B cell (primary cell): Measurements from ENCODE around the gene SLC37A1. TPM values are rescaled to one million over a fixed set of nuclear protein-coding genes. Genes with fewer than 3 reads are reported as not detected.

ENCODE experiments used
- ATAC-seq: fragments of 200-7000 bp; cut with Tn5 transposase; one replicate; pipeline ENCODE4 v1.10.0; 2021; ENCODE audit warnings: low read depth, mild to moderate bottlenecking, moderate number of reproducible peaks, moderate library complexity
- CTCF ChIA-PET: fragments of 350-600 bp; sonication (Branson Sonifier 250); formaldehyde crosslinking; loops from one replicate; lab custom pipeline; 2021; ENCODE audit warnings: antibody characterized with exemption, inconsistent platforms; lab: Charles Lee
- POLR2A ChIA-PET: fragments of 350-600 bp; sonication (Branson Sonifier 250); formaldehyde crosslinking; loops from one replicate; lab custom pipeline; 2021; ENCODE audit warnings: antibody characterized with exemption; lab: Charles Lee
- DNase-seq: peaks from one replicate; pipeline ENCODE4 v3.0.0; 2013
- H2AFZ ChIP-seq: 2 replicates; pipeline ENCODE4 v1.6.1; 2012; ENCODE audit warnings: mild to moderate bottlenecking, low read depth, low read length; ENCODE audit not compliant: insufficient read depth, poor library complexity, severe bottlenecking
- H3K27ac ChIP-seq, 2 donors: 1 replicate in 1 of 2; 2 replicates in 1 of 2; pipeline ENCODE4 v1.5.1; 2012 to 2013; ENCODE audit warnings: low read length in 2 of 2, mild to moderate bottlenecking in 2 of 2, moderate library complexity in 1 of 2
- H3K27me3 ChIP-seq, 4 experiments: fragments of 200-600 bp in 1 of 4; sonication (generic) in 1 of 4; replicated peaks in 1 of 4; 1 replicate in 2 of 4; 2 replicates in 2 of 4; pipeline versions ENCODE4 v1.6.1 to v1.7.0; 2013 to 2016; ENCODE audit warnings: low read length in 3 of 4, mild to moderate bottlenecking in 2 of 4, mixed read lengths in 1 of 4, moderate library complexity in 1 of 4; ENCODE audit not compliant: insufficient read depth in 4 of 4, control insufficient read depth in 3 of 4; ENCODE audit errors: control extremely low read depth in 1 of 4
- H3K36me3 ChIP-seq, 2 experiments: replicated peaks in 1 of 2; 1 replicate in 1 of 2; 2 replicates in 1 of 2; pipeline versions ENCODE4 v1.6.1 to v1.7.1; 2013; ENCODE audit warnings: low read length in 1 of 2; ENCODE audit not compliant: insufficient read depth in 2 of 2, control insufficient read depth in 1 of 2; ENCODE audit errors: control extremely low read depth in 1 of 2, extremely low read depth in 1 of 2
- H3K4me1 ChIP-seq, 2 donors: fragments of 200-600 bp in 1 of 2; sonication (generic) in 1 of 2; 1 replicate in 1 of 2; 2 replicates in 1 of 2; pipeline versions ENCODE4 v1.5.1 to v1.6.1; 2013 to 2017; ENCODE audit warnings: low read length in 2 of 2; ENCODE audit not compliant: control insufficient read depth in 2 of 2, insufficient read depth in 2 of 2
- H3K4me2 ChIP-seq: replicated peaks from 2 replicates; pipeline ENCODE3; 2012; ENCODE audit warnings: mild to moderate bottlenecking, low read depth, low read length; ENCODE audit not compliant: poor library complexity, severe bottlenecking
- H3K4me3 ChIP-seq, 5 experiments: fragments of 200-600 bp in 1 of 5; sonication (generic) in 1 of 5; 1 replicate in 3 of 5; 2 replicates in 2 of 5; pipeline versions ENCODE4 v1.5.1 to v1.7.0; 2011 to 2016; ENCODE audit warnings: low read length in 4 of 5, mild to moderate bottlenecking in 4 of 5, low read depth in 2 of 5, control low read depth in 1 of 5, moderate library complexity in 1 of 5; ENCODE audit not compliant: insufficient read depth in 1 of 5; ENCODE audit errors: control extremely low read depth in 1 of 5, extremely low read depth in 1 of 5
- H3K79me2 ChIP-seq: fragments of 200-600 bp; sonication (generic); one replicate; pipeline ENCODE4 v1.6.0; 2016; ENCODE audit warnings: low read length; ENCODE audit not compliant: control insufficient read depth, insufficient read depth
- H3K9ac ChIP-seq: fragments of 200-600 bp; sonication (generic); 2 replicates; pipeline ENCODE4 v1.6.1; 2017; ENCODE audit warnings: mild to moderate bottlenecking, low read length, moderate library complexity
- H3K9me3 ChIP-seq, 3 donors: one replicate each; pipeline versions ENCODE4 v1.6.1 to v1.7.1; 2013; ENCODE audit warnings: low read length in 2 of 3; ENCODE audit not compliant: control insufficient read depth in 2 of 3, insufficient read depth in 1 of 3; ENCODE audit errors: control extremely low read depth in 1 of 3
- H4K20me1 ChIP-seq: 2 replicates; pipeline ENCODE4 v1.6.0; 2012; ENCODE audit warnings: mild to moderate bottlenecking, low read length; ENCODE audit not compliant: insufficient read depth, control insufficient read depth, poor library complexity, severe bottlenecking
- H3K27ac Mint-ChIP-seq: one replicate; pipeline ENCODE4 v1.8.0; 2021; ENCODE audit warnings: mixed read lengths
- H3K27me3 Mint-ChIP-seq: one replicate; pipeline ENCODE4 v1.8.0; 2021; ENCODE audit warnings: mixed read lengths
- H3K4me1 Mint-ChIP-seq: one replicate; pipeline ENCODE4 v1.8.0; 2021; ENCODE audit warnings: mixed read lengths
- H3K4me3 Mint-ChIP-seq: one replicate; pipeline ENCODE4 v1.8.0; 2021; ENCODE audit warnings: mixed read lengths
- H3K9me3 Mint-ChIP-seq: one replicate; pipeline ENCODE4 v1.8.0; 2022; ENCODE audit warnings: mixed read lengths; ENCODE audit not compliant: insufficient read depth
- CTCF ChIP-seq: fragments of 200-600 bp; IDR thresholded peaks from one replicate; pipeline ENCODE4 v1.8.0; 2022; ENCODE audit warnings: antibody characterized with exemption, mild to moderate bottlenecking
- EZH2 ChIP-seq: IDR thresholded peaks from 2 replicates; pipeline ENCODE4 v1.6.1; 2012; ENCODE audit warnings: borderline replicate concordance, low read depth, mild to moderate bottlenecking, moderate library complexity, low read length; ENCODE audit not compliant: insufficient read depth, poor library complexity, severe bottlenecking
- WGBS: methylation state at CpG from one replicate; pipeline ENCODE4 v1.1.5; 2013; ENCODE audit warnings: missing lambda C conversion rate; ENCODE audit not compliant: insufficient coverage; 5-methylcytosine and 5-hydroxymethylcytosine counted together
- intact Hi-C: fragments of 100-400 bp; cut with micrococcal nuclease; formaldehyde crosslinking; loops from one replicate; pipeline ENCODE4 v1.10.0; 2022
- polyA plus RNA-seq: library from polyadenylated mRNA; depleted of rRNA; stranded (reverse); fragments of >200 nt; gene quantifications from 2 replicates; pipeline ENCODE4 v1.2.3, GENCODE V29; 2012
- total RNA-seq, 2 donors: library from RNA; stranded (reverse); fragments of 120-200 nt in 1 of 2; gene quantifications; 1 replicate in 1 of 2; 2 replicates in 1 of 2; pipeline versions ENCODE4 v1.2.3 to v1.2.4, GENCODE V29; 2013 to 2022

Gene SLC37A1
- total and polyA plus RNA-seq, 2 donors (not counting 1 experiment from before 2014, with no cell fraction given) = 38.1 to 60.2 TPM

DNA sequence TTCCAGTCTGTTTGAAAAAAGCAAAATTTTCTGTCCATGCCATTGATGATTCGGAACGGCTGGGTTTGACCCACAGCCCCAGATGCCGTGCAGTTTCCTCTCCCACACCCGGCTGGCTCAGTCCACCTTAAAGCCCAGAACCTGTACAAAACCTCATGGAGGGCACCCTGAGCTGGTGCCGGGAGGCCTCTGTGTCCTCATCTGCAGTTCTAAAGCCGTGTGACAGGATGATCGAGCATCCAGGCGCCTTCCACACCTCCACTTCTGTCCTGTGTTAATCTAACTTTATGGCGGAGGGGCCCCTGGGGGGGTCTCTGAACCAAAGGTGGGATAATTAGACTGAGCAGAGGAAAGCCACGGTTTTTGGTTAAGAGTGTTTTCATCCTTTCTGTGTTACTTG, 49.6 kb downstream of the SLC37A1 start:
- CTCF ChIA-PET = no interaction called here
- no peak overlapping the region for H3K4me3 Mint-ChIP-seq
- no peaks in the 10 kb centered on the region for H3K27me3 Mint-ChIP-seq
- H3K27ac Mint-ChIP-seq = no peak overlapping the region
- peaks cover 0 to 68% of the 10 kb centered on the region in 2 experiments for H3K36me3 ChIP-seq
- H3K9me3 Mint-ChIP-seq = no peaks in the 10 kb centered on the region
- POLR2A ChIA-PET = no interaction called here
- no peaks in the 10 kb centered on the region for H4K20me1 ChIP-seq
- no peaks in the 10 kb centered on the region for H3K27me3 ChIP-seq
- no peaks in the 10 kb centered on the region for H3K9me3 ChIP-seq
- H3K4me1 ChIP-seq = peaks cover 3 to 18% of the 10 kb centered on the region in 2 donors
- 96% methylated on average over 6 of the region's 10 CpGs for WGBS
- no peak overlapping the region for H2AFZ ChIP-seq
- intact Hi-C loops = no loop called here
- no peak overlapping the region for H3K9ac ChIP-seq
- DNase-seq = no peak
- H3K27ac ChIP-seq = no peak overlapping the region
- ATAC-seq = no peak
- no peak overlapping the region for H3K4me3 ChIP-seq
- no peak overlapping the region for H3K4me2 ChIP-seq
- H3K4me1 Mint-ChIP-seq = peaks cover 18% of the 10 kb centered on the region
- H3K79me2 ChIP-seq = no peaks in the 10 kb centered on the region
- TF ChIP-seq EZH2 (no peak), CTCF (no peak)

DNA sequence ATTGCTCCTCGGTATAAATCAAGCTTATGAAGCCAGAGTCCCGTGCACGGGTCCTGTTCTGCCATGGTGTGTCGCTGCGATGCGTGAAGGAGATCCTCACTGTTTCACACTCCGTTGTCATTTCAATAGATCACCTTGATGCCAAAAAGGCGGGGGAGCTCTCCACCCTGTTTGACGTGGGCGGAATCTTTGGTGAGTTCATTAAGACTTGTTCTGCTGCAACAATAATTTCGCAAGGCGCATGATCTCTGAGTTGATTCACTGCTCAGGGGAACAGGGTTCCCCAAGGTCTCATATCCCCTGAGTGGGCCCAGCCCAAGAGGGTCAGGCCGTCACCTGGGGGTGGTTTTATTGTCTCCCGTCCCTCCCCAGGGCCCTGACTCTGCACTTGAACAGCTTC, 50.0 kb downstream of the SLC37A1 start:
- intact Hi-C loops = no loop called here
- no peak overlapping the region for H3K4me3 Mint-ChIP-seq
- no peaks in the 10 kb centered on the region for H3K27me3 ChIP-seq
- DNase-seq (no peak), ATAC-seq (no peak)
- H3K4me2 ChIP-seq = no peak overlapping the region
- H3K9me3 ChIP-seq = no peaks in the 10 kb centered on the region
- H3K27ac Mint-ChIP-seq = no peak overlapping the region
- no peak overlapping the region for H3K4me3 ChIP-seq
- peaks cover 18% of the 10 kb centered on the region for H3K4me1 Mint-ChIP-seq
- TF ChIP-seq CTCF (no peak), EZH2 (no peak)
- H3K4me1 ChIP-seq = peaks cover 3 to 18% of the 10 kb centered on the region in 2 donors
- CTCF ChIA-PET = no interaction called here
- H2AFZ ChIP-seq = no peak overlapping the region
- peaks cover 0 to 68% of the 10 kb centered on the region in 2 experiments for H3K36me3 ChIP-seq
- H3K79me2 ChIP-seq = no peaks in the 10 kb centered on the region
- H3K27me3 Mint-ChIP-seq = no peaks in the 10 kb centered on the region
- whole genome bisulfite sequencing = 90% methylated on average over 13 of the region's 14 CpGs
- H3K9ac ChIP-seq = no peak overlapping the region
- POLR2A ChIA-PET = no interaction called here
- H3K9me3 Mint-ChIP-seq = no peaks in the 10 kb centered on the region
- no peak overlapping the region for H3K27ac ChIP-seq
- no peaks in the 10 kb centered on the region for H4K20me1 ChIP-seq
